Measurements from ENCODE around the gene EML6. TPM values are rescaled to one million over a fixed set of nuclear protein-coding genes. Genes with fewer than 3 reads are reported as not detected.
"Not testable (repeated sequence)": the region's sequence is repeated elsewhere in the genome, so short reads cannot be mapped to it uniquely, and the experiment has no call there.

EML6 gene
- total RNA-seq, 1 experiment from 2014 or later: 15.7 TPM

DNA sequence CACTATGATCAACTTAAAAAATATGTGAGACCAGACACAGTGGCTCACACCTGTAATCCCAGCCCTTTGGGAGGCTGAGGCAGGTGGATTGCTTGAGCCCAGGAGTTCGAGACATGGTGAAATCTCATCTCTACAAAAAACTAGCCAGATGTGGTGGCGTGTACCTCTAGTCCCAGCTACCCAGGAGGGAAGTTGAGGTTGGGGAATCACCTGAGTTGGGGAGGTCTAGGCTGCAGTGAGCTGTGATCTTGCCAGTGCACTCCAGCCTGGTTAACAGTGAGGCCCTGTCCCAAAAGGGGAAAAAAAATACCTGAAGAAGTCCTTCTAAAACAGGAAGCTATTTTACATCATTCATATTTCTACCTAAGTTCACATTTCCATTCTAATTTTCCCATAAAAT is 144.0 kb downstream of the EML6 start:
- BruUV-seq (replicated peaks): no TSS peak
- Histone ChIP-seq H3K4me2 (ENCODE audit: low read length) (no peak overlapping the region), H3K9ac (ENCODE audit: low read length) (no peak overlapping the region), H3K9me3 (ENCODE audit: low read length) (no peaks in the 10 kb centered on the region), H3K9me2 (replicated peaks; ENCODE audit: low read length) (no peaks in the 10 kb centered on the region), H3K4me1 (ENCODE audit: insufficient read depth, low read length) (no peaks in the 10 kb centered on the region), H3K27ac (ENCODE audit: low read length) (no peak overlapping the region), H3K4me3 (ENCODE audit: low read length) (no peak overlapping the region), H3F3A (ENCODE audit: low read length, unreplicated experiment) (no peaks in the 10 kb centered on the region), H3K27me3 (ENCODE audit: low read length) (no peaks in the 10 kb centered on the region), H3K36me3 (ENCODE audit: low read depth, low read length) (no peaks in the 10 kb centered on the region), H3K79me2 (ENCODE audit: low read length) (no peaks in the 10 kb centered on the region), H4K20me1 (ENCODE audit: low read length) (no peaks in the 10 kb centered on the region), H2AFZ (ENCODE audit: low read length) (no peak overlapping the region)
- ChIA-PET POLR2A (ENCODE audit: unreplicated experiment) (no interaction called here), CTCF (no interaction called here)
- DNase-seq: no peak
- no peak for ATAC-seq
- intact Hi-C loops (cut with micrococcal nuclease): no loop called here
- no peak for TF ChIP-seq CTCF (conservative IDR thresholded peaks at IDR 0.05; ENCODE audit: low read depth, low read length)

GRCh38 chr2:54871457-54872107 is 148.1 kb downstream of the EML6 start:
- ATAC-seq (peak; percentile 18; the same call in 1 of the 2 replicates), DNase-seq (peak; percentile 19)
- Histone ChIP-seq H3K4me2 (ENCODE audit: low read length) (no peak overlapping the region), H3K4me3 (ENCODE audit: low read length) (no peak overlapping the region), H2AFZ (ENCODE audit: low read length) (no peak overlapping the region), H3K79me2 (ENCODE audit: low read length) (no peaks in the 10 kb centered on the region), H3K9me3 (ENCODE audit: low read length) (no peaks in the 10 kb centered on the region), H3K27me3 (ENCODE audit: low read length) (no peaks in the 10 kb centered on the region), H4K20me1 (ENCODE audit: low read length) (no peaks in the 10 kb centered on the region), H3K36me3 (ENCODE audit: low read depth, low read length) (no peaks in the 10 kb centered on the region), H3K4me1 (ENCODE audit: insufficient read depth, low read length) (peaks cover 4% of the 10 kb centered on the region), H3K9ac (ENCODE audit: low read length) (no peak overlapping the region), H3K9me2 (replicated peaks; ENCODE audit: low read length) (no peaks in the 10 kb centered on the region), H3K27ac (ENCODE audit: low read length) (no peak overlapping the region), H3F3A (ENCODE audit: low read length, unreplicated experiment) (no peaks in the 10 kb centered on the region)
- TF ChIP-seq CTCF (conservative IDR thresholded peaks at IDR 0.05; ENCODE audit: low read depth, low read length) (no peak), EZH2 (IDR thresholded peaks at IDR 0.05; ENCODE audit: low read length, unreplicated experiment) (no peak), EZH2phosphoT487 (IDR thresholded peaks at IDR 0.05; ENCODE audit: borderline replicate concordance, low read length) (no peak)
- ChIA-PET POLR2A (ENCODE audit: unreplicated experiment) (no interaction called here), CTCF (interaction anchor here (0.6 kb wide), 1 partner anchor 304 kb away, joined by 3 read pairs; no protein-coding TSS in a partner anchor)
- intact Hi-C loops (cut with micrococcal nuclease): no loop called here
- no TSS peak for BruUV-seq (replicated peaks)

GRCh38 chr2:54872780-54873179 is 149.3 kb downstream of the EML6 start:
- Histone ChIP-seq H3K9ac (ENCODE audit: low read length) (no peak overlapping the region), H3K27ac (ENCODE audit: low read length) (no peak overlapping the region), H3F3A (ENCODE audit: low read length, unreplicated experiment) (no peaks in the 10 kb centered on the region), H3K4me2 (ENCODE audit: low read length) (no peak overlapping the region), H3K27me3 (ENCODE audit: low read length) (no peaks in the 10 kb centered on the region), H4K20me1 (ENCODE audit: low read length) (no peaks in the 10 kb centered on the region), H3K4me3 (ENCODE audit: low read length) (no peak overlapping the region), H2AFZ (ENCODE audit: low read length) (no peak overlapping the region), H3K9me3 (ENCODE audit: low read length) (no peaks in the 10 kb centered on the region), H3K79me2 (ENCODE audit: low read length) (no peaks in the 10 kb centered on the region), H3K4me1 (ENCODE audit: insufficient read depth, low read length) (peaks cover 6% of the 10 kb centered on the region), H3K36me3 (ENCODE audit: low read depth, low read length) (no peaks in the 10 kb centered on the region), H3K9me2 (replicated peaks; ENCODE audit: low read length) (no peaks in the 10 kb centered on the region)
- TF ChIP-seq CTCF (conservative IDR thresholded peaks at IDR 0.05; ENCODE audit: low read depth, low read length) (no peak), EZH2phosphoT487 (IDR thresholded peaks at IDR 0.05; ENCODE audit: borderline replicate concordance, low read length) (no peak), EZH2 (IDR thresholded peaks at IDR 0.05; ENCODE audit: low read length, unreplicated experiment) (no peak)
- POLR2A ChIA-PET (ENCODE audit: unreplicated experiment): no interaction called here
- ATAC-seq (no peak), DNase-seq (no peak)
- no TSS peak for BruUV-seq (replicated peaks)
- intact Hi-C loops (cut with micrococcal nuclease): no loop called here
- CTCF ChIA-PET: interaction anchor here (0.7 kb wide), 1 partner anchor 26 kb away, joined by 3 read pairs; no protein-coding TSS in a partner anchor

GRCh38 chr2:54873236-54873635 is 149.8 kb downstream of the EML6 start:
- H3K9me2 ChIP-seq (replicated peaks; ENCODE audit: low read length); H3K9ac ChIP-seq (ENCODE audit: low read length); H3K4me2 ChIP-seq (ENCODE audit: low read length); H2AFZ ChIP-seq (ENCODE audit: low read length); H3K27me3 ChIP-seq (ENCODE audit: low read length); DNase-seq; H3F3A ChIP-seq (ENCODE audit: low read length, unreplicated experiment); H3K79me2 ChIP-seq (ENCODE audit: low read length); intact Hi-C loops (cut with micrococcal nuclease); ATAC-seq; POLR2A ChIA-PET (ENCODE audit: unreplicated experiment); H3K4me1 ChIP-seq (ENCODE audit: insufficient read depth, low read length); H3K36me3 ChIP-seq (ENCODE audit: low read depth, low read length); H3K4me3 ChIP-seq (ENCODE audit: low read length); H4K20me1 ChIP-seq (ENCODE audit: low read length); H3K27ac ChIP-seq (ENCODE audit: low read length); H3K9me3 ChIP-seq (ENCODE audit: low read length); BruUV-seq (replicated peaks): not testable (repeated sequence)
- CTCF ChIA-PET: interaction anchor here (0.7 kb wide), 1 partner anchor 25 kb away, joined by 3 read pairs; no protein-coding TSS in a partner anchor
